Left ventricle myocardium inferior (tissue), 1 donor: ENCODE measurements around the gene IRF9. TPM values are rescaled to one million over a fixed set of nuclear protein-coding genes. Genes with fewer than 3 reads are reported as not detected.

ENCODE experiments used
- DNase-seq: peaks from one replicate; pipeline ENCODE4 v3.0.0-alpha.2; 2020
- H3K27ac ChIP-seq: fragments of 200-600 bp; replicated peaks from 2 replicates; pipeline ENCODE4 v1.8.0; 2021
- H3K27me3 ChIP-seq: fragments of 200-600 bp; 2 replicates; pipeline ENCODE4 v1.8.0; 2021; ENCODE audit warnings: low read depth
- H3K36me3 ChIP-seq: fragments of 200-600 bp; 2 replicates; pipeline ENCODE4 v1.8.0; 2021
- H3K4me1 ChIP-seq: fragments of 200-600 bp; 2 replicates; pipeline ENCODE4 v1.8.0; 2021
- H3K4me3 ChIP-seq: fragments of 200-600 bp; 2 replicates; pipeline ENCODE4 v1.8.0; 2021; ENCODE audit warnings: mild to moderate bottlenecking, moderate library complexity
- H3K9me3 ChIP-seq: fragments of 200-600 bp; replicated peaks from 2 replicates; pipeline ENCODE4 v1.8.0; 2021
- intact Hi-C: fragments of 100-400 bp; cut with micrococcal nuclease; formaldehyde crosslinking; loops from one replicate; pipeline ENCODE4 v1.11.0; 2022
- total RNA-seq: library from RNA; stranded (reverse); fragmentation: NEBNext Ultra II Directional; extraction: Animal tissue kit (Norgen Biotek cat#: 25700); gene quantifications from one replicate; pipeline ENCODE4 v1.2.1, GENCODE V29; 2021
- TF ChIP-seq, protein P1 (sequence below): fragments of 200-600 bp; IDR thresholded peaks from 2 replicates; pipeline ENCODE4 v1.8.0; 2021; ENCODE audit warnings: antibody characterized with exemption, mild to moderate bottlenecking, borderline replicate concordance
- donor health status: DM: no; HTN: yes; CAD: no; lungs with severe emphysema.

Gene IRF9
- total RNA-seq, 1 donor from 2014 or later: 24.0 TPM

DNA sequence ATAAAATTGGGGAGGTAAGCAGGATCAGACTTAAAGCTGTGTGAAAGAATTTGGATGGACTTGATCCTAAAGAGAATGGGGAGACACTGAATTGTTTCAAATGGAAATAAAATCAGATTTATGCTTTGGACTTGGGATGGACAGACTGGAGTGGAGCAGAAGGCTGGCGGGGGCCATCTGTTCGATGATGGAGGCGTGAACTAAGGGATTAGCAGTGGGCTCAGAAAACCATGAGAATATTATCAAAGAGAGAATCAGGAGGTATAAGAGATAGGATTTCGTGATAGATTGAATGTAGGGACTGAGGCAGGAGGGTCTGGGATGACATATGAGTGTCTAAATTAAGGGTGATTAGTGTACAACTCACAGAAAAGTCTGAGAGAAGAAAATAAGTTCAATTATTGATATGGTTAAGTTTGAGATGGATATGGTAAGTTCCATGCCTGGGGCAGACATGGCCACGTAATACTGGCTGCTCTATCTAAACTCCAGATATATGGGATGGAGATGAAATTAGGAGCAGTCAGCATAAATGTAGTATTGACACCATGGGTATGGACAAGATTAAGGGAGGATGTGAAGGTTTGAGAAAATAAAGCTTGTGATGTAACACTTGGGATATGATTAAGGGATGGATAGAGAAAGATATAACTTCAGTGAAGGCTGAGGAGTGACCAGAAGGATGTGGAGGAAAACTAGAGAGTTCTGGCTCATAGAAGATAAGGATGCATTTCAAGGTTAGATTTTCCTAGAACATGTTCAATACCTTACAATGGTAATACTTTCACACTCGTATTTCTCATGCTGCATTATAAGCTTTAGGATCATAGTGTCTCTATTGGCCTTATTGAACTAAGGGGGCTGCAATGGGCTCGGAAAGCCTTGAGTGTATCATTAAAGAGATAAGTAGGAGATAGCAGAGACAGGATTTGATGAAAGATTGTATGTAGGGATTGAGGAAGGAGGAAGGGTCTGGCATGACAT lies 43.4 kb downstream of the IRF9 start:
- H3K27ac ChIP-seq: no peak overlapping the region
- no peak for DNase-seq
- no peaks in the 10 kb centered on the region for H3K27me3 ChIP-seq
- peaks cover 6% of the 10 kb centered on the region for H3K4me1 ChIP-seq
- TF ChIP-seq, protein P1, sequence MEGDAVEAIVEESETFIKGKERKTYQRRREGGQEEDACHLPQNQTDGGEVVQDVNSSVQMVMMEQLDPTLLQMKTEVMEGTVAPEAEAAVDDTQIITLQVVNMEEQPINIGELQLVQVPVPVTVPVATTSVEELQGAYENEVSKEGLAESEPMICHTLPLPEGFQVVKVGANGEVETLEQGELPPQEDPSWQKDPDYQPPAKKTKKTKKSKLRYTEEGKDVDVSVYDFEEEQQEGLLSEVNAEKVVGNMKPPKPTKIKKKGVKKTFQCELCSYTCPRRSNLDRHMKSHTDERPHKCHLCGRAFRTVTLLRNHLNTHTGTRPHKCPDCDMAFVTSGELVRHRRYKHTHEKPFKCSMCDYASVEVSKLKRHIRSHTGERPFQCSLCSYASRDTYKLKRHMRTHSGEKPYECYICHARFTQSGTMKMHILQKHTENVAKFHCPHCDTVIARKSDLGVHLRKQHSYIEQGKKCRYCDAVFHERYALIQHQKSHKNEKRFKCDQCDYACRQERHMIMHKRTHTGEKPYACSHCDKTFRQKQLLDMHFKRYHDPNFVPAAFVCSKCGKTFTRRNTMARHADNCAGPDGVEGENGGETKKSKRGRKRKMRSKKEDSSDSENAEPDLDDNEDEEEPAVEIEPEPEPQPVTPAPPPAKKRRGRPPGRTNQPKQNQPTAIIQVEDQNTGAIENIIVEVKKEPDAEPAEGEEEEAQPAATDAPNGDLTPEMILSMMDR: no peak
- intact Hi-C loops: no loop called here
- H3K4me3 ChIP-seq: no peak overlapping the region
- H3K36me3 ChIP-seq: peaks cover 68% of the 10 kb centered on the region
- no peaks in the 10 kb centered on the region for H3K9me3 ChIP-seq

DNA sequence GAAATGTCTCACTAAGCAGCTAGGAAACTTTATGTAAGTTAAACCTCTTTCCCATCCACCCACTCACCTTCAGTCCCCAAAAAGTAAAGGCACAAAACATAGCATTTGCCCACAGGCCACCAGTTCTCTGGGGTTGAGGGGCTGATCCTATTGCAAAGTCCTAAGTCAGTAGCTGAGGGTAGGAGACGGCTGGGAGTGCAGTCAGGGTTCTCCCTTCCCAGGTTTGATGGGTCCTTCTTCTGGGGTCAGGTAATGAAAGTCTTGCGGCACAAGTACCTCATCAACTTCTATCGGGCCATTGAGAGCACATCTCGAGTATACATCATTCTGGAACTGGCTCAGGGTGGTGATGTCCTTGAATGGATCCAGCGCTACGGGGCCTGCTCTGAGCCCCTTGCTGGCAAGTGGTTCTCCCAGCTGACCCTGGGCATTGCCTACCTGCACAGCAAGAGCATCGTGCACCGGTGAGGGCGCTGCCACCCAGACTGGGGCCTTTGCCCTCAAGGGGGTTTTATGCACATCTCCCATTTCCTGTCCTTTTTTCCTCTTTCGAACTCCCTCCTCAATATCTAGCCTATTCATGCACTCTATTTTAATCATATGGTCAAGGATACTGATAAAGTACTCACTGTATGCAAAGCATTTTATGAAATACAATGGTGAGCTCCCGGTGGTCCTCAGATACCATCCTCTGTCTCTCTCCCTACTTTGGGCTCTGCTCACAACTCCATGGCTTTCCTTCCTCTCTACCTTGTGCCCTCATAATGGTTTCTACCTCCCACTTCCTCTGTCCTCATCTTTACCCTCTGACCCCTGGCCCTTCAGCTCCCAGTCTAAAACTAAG lies 45.4 kb downstream of the IRF9 start:
- Histone ChIP-seq H3K36me3 (peaks cover 78% of the 10 kb centered on the region), H3K27ac (no peak overlapping the region), H3K9me3 (no peaks in the 10 kb centered on the region), H3K4me1 (peaks cover 6% of the 10 kb centered on the region), H3K4me3 (no peak overlapping the region), H3K27me3 (no peaks in the 10 kb centered on the region)
- no peak for DNase-seq
- intact Hi-C loops: no loop called here
- TF ChIP-seq, protein P1: no peak

DNA sequence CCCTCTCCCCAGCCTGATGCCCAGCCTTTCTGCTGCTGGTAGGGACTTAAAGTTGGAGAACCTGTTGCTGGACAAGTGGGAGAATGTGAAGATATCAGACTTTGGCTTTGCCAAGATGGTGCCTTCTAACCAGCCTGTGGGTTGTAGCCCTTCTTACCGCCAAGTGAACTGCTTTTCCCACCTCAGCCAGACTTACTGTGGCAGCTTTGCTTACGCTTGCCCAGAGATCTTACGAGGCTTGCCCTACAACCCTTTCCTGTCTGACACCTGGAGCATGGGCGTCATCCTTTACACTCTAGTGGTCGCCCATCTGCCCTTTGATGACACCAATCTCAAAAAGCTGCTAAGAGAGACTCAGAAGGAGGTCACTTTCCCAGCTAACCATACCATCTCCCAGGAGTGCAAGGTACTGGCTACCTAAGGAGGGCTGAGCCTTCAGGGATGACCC lies 46.1 kb downstream of the IRF9 start:
- intact Hi-C loops: no loop called here

DNA sequence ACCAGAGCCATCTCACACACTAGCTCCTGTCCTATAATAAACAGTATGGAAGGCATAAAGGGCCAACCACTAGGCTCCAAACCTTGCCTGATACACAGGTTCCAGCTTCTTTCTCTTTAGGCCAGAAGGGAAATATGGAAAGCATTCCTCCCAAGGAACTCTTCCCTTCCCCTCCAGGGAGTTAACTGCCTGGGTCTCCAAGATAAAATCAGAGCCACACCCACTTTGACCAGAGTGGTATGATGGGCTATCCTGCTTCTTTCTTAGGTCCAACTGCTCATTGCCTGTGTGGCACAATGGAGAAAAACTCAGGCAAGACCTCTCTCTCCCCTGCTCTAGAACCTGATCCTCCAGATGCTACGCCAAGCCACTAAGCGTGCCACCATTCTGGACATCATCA lies 46.6 kb downstream of the IRF9 start:
- DNase-seq: no peak
- peaks cover 14% of the 10 kb centered on the region for H3K4me1 ChIP-seq
- no peak overlapping the region for H3K27ac ChIP-seq
- H3K27me3 ChIP-seq: no peaks in the 10 kb centered on the region
- intact Hi-C loops: no loop called here
- H3K36me3 ChIP-seq: peaks cover 71% of the 10 kb centered on the region
- TF ChIP-seq, protein P1: no peak
- H3K4me3 ChIP-seq: no peak overlapping the region
- H3K9me3 ChIP-seq: no peaks in the 10 kb centered on the region

More for the DNA sequence above, 46.1 kb downstream of the IRF9 start:
- TF ChIP-seq, protein P1: no peak
- Histone ChIP-seq H3K36me3 (peaks cover 74% of the 10 kb centered on the region), H3K9me3 (no peaks in the 10 kb centered on the region), H3K27ac (no peak overlapping the region), H3K27me3 (no peaks in the 10 kb centered on the region), H3K4me1 (peaks cover 9% of the 10 kb centered on the region), H3K4me3 (no peak overlapping the region)
- no peak for DNase-seq

DNA sequence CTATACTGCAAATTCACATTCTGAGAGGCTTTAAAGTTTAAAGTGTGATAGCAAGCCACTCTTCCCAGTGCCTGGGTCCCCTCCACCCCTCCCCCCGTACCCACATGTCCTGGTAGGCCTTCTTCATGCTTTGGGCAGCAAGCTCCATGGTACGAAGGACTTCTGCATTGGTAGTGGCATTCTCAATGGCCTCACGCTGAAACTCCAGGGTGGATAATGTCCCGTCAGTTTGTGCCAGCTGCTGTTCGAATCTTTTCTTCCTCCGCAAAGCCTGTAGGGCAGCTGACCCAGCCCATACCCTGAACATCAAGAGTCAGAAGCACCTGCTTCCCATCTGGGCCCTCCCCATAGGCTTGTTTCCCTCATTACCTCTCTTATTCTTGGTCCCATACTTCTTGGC lies 50.2 kb downstream of the IRF9 start:
- intact Hi-C loops: no loop called here
- Histone ChIP-seq H3K27ac (no peak overlapping the region), H3K4me1 (peaks cover 48% of the 10 kb centered on the region), H3K36me3 (peaks cover 52% of the 10 kb centered on the region), H3K4me3 (no peak overlapping the region), H3K27me3 (no peaks in the 10 kb centered on the region), H3K9me3 (no peaks in the 10 kb centered on the region)
- TF ChIP-seq, protein P1: no peak
- no peak for DNase-seq
